ENCODE measurements around the gene PARD3.

PARD3 gene

DNA sequence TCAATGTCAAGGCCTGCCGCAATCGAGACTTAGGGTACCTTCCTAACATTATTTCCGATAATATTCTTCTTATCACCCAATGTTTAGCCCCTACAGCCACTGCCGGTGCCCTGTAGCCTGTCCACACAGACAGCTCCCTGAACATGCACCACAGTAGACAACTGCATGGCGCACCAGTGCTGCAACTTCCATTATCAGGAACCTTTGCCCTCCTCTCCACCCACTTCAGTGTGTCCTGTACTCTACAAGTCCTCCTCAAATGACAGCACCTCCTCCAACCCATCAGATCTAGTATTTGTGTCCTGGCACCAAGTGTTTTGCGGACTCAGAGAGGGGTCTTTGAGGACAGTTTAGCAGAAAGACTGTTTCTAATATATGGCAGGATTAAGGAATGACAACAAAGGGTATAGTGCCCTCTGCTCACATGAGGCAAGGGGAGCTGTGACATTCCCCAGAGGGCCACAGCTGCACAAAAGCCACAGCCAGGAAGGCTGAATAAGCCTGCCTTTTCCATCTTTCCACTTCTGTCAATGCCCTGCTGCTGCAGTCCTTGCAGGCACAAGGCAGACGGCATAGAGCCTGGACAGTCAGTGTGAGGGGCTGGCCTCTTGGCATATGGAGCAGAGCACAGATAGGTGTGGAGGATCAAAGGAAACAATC, 335.4 kb downstream of the PARD3 start:
- H2AFZ ChIP-seq (ENCODE audit: low read depth, low read length) = no peak overlapping the region
- H3K4me2 ChIP-seq (ENCODE audit: insufficient read depth, low read length) = no peak overlapping the region
- ATAC-seq (ENCODE audit: insufficient read depth, low read depth) (no peak), DNase-seq (no peak)
- H3K9ac ChIP-seq (ENCODE audit: low read depth, low read length) = no peak overlapping the region
- TF ChIP-seq CTCF (IDR thresholded peaks at IDR 0.05; ENCODE audit: borderline replicate concordance, extremely low read depth, low read length, poor library complexity, severe bottlenecking) = no peak
- no peak for TF ChIP-seq EZH2 (IDR thresholded peaks at IDR 0.05; ENCODE audit: borderline replicate concordance, low read depth, low read length, severe bottlenecking)
- H3K4me3 ChIP-seq (ENCODE audit: low read depth in 1 of 2, low read length in 2 of 2) = no peak overlapping the region
- no peaks in the 10 kb centered on the region for H3K36me3 ChIP-seq (ENCODE audit: insufficient read depth, low read length)
- H3K9me3 ChIP-seq (ENCODE audit: insufficient read depth, low read length, severe bottlenecking) = no peaks in the 10 kb centered on the region
- no peak overlapping the region for H3K27ac ChIP-seq (ENCODE audit: low read length)
- peaks cover 11% of the 10 kb centered on the region for H4K20me1 ChIP-seq (ENCODE audit: insufficient read depth, low read length)
- H3K79me2 ChIP-seq (ENCODE audit: insufficient read depth, low read length) = peaks cover 3% of the 10 kb centered on the region
- H3K27me3 ChIP-seq (ENCODE audit: insufficient read depth, low read length, poor library complexity) = no peaks in the 10 kb centered on the region
- H3K4me1 ChIP-seq (ENCODE audit: insufficient read depth, low read length) = no peaks in the 10 kb centered on the region

DNA sequence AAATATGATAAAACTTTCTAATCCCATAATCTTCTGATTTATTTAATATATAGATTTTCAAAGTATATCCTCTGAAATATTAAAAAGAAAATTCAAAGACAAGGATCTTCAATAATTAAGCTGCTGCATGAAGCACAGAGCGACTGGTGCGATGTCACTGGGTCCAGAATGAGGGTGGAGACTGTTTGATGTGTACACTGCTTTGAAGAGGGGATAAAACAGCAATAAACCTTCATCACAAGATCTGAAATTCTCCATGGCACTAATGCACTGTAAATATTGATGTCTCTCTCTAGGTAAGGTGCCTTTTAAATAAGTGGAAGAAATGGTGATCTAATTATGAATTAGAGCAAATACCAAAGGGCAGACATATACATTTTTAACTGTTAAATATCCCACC, 337.8 kb downstream of the PARD3 start:
- H3K4me2 ChIP-seq (ENCODE audit: insufficient read depth, low read length) = no peak overlapping the region

DNA sequence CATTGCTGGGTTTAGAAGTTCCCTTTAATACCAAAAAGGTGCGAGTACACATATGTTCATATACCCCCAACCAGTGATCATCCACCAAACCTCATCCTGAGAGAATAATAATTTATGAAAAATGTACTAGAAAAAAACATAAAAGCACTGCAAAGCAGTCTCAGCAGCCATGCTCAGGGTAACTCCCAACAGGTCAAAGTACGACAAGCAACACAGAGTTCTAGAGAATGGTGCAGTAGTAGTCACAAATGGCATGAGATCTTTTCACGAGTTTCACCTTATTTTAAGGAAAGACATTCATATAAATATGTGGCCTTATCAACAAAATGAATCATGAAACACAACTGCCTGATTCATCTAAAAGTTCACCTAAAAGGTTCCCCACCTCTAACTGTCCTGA, 338.5 kb downstream of the PARD3 start:
- H3K36me3 ChIP-seq (ENCODE audit: insufficient read depth, low read length) = no peaks in the 10 kb centered on the region
- no peak overlapping the region for H2AFZ ChIP-seq (ENCODE audit: low read depth, low read length)
- peaks cover 6% of the 10 kb centered on the region for H3K79me2 ChIP-seq (ENCODE audit: insufficient read depth, low read length)
- no peak overlapping the region for H3K9ac ChIP-seq (ENCODE audit: low read depth, low read length)
- DNase-seq (no peak), ATAC-seq (ENCODE audit: insufficient read depth, low read depth) (no peak)
- TF ChIP-seq EZH2 (IDR thresholded peaks at IDR 0.05; ENCODE audit: borderline replicate concordance, low read depth, low read length, severe bottlenecking) = no peak
- TF ChIP-seq CTCF (IDR thresholded peaks at IDR 0.05; ENCODE audit: borderline replicate concordance, extremely low read depth, low read length, poor library complexity, severe bottlenecking) = no peak
- peaks cover 11% of the 10 kb centered on the region for H4K20me1 ChIP-seq (ENCODE audit: insufficient read depth, low read length)
- H3K27me3 ChIP-seq (ENCODE audit: insufficient read depth, low read length, poor library complexity) = no peaks in the 10 kb centered on the region
- no peaks in the 10 kb centered on the region for H3K9me3 ChIP-seq (ENCODE audit: insufficient read depth, low read length, severe bottlenecking)
- no peak overlapping the region for H3K27ac ChIP-seq (ENCODE audit: low read length)
- no peak overlapping the region for H3K4me2 ChIP-seq (ENCODE audit: insufficient read depth, low read length)
- no peaks in the 10 kb centered on the region for H3K4me1 ChIP-seq (ENCODE audit: insufficient read depth, low read length)
- no peak overlapping the region for H3K4me3 ChIP-seq (ENCODE audit: low read depth in 1 of 2, low read length in 2 of 2)

More for the DNA sequence above, 337.8 kb downstream of the PARD3 start:
- H3K36me3 ChIP-seq (ENCODE audit: insufficient read depth, low read length) = no peaks in the 10 kb centered on the region
- no peak overlapping the region for H3K9ac ChIP-seq (ENCODE audit: low read depth, low read length)
- H3K9me3 ChIP-seq (ENCODE audit: insufficient read depth, low read length, severe bottlenecking) = no peaks in the 10 kb centered on the region
- ATAC-seq (ENCODE audit: insufficient read depth, low read depth) = no peak
- H3K4me3 ChIP-seq (ENCODE audit: low read depth in 1 of 2, low read length in 2 of 2) = no peak overlapping the region
- no peaks in the 10 kb centered on the region for H3K4me1 ChIP-seq (ENCODE audit: insufficient read depth, low read length)
- peaks cover 6% of the 10 kb centered on the region for H3K79me2 ChIP-seq (ENCODE audit: insufficient read depth, low read length)
- H3K27me3 ChIP-seq (ENCODE audit: insufficient read depth, low read length, poor library complexity) = no peaks in the 10 kb centered on the region
- TF ChIP-seq EZH2 (IDR thresholded peaks at IDR 0.05; ENCODE audit: borderline replicate concordance, low read depth, low read length, severe bottlenecking) (no peak), CTCF (IDR thresholded peaks at IDR 0.05; ENCODE audit: borderline replicate concordance, extremely low read depth, low read length, poor library complexity, severe bottlenecking) (no peak)
- peaks cover 11% of the 10 kb centered on the region for H4K20me1 ChIP-seq (ENCODE audit: insufficient read depth, low read length)
- no peak overlapping the region for H3K27ac ChIP-seq (ENCODE audit: low read length)
- no peak for DNase-seq
- H2AFZ ChIP-seq (ENCODE audit: low read depth, low read length) = no peak overlapping the region
